Kidney epithelial cell (primary cell): ENCODE data around the gene HES4. TPM values are rescaled to one million over a fixed set of nuclear protein-coding genes. Genes with fewer than 3 reads are reported as not detected.
A peak's percentile ranks its signal among the peaks of the same experiment; 100 is the strongest.

Experiments
- DNase-seq: peaks from one replicate; pipeline ENCODE4 v3.0.0-alpha.2; 2010; ENCODE audit warnings: low read depth
- H3K27me3 ChIP-seq: 2 replicates; pipeline ENCODE4 v1.6.0; 2011; ENCODE audit warnings: low read length; ENCODE audit not compliant: control insufficient read depth, insufficient read depth
- H3K36me3 ChIP-seq: 2 replicates; pipeline ENCODE4 v1.5.1; 2011; ENCODE audit warnings: low read length; ENCODE audit not compliant: control insufficient read depth, insufficient read depth
- H3K4me3 ChIP-seq: 2 replicates; pipeline ENCODE4 v1.5.1; 2011; ENCODE audit warnings: low read depth, mild to moderate bottlenecking, control low read depth, low read length
- total RNA-seq: library from RNA; depleted of rRNA; stranded (reverse); fragments of >200 nt; gene quantifications from 2 replicates; pipeline ENCODE4 v1.2.3, GENCODE V29; 2015
- TF ChIP-seq, protein P1 (sequence below): IDR thresholded peaks from 2 replicates; pipeline ENCODE4 v1.5.1; 2011; ENCODE audit warnings: mild to moderate bottlenecking, moderate library complexity, low read length, control low read depth, inconsistent platforms; ENCODE audit not compliant: insufficient read depth, poor library complexity, severe bottlenecking

The HES4 gene
- total RNA-seq, 1 donor from 2014 or later, result 160 TPM

DNA sequence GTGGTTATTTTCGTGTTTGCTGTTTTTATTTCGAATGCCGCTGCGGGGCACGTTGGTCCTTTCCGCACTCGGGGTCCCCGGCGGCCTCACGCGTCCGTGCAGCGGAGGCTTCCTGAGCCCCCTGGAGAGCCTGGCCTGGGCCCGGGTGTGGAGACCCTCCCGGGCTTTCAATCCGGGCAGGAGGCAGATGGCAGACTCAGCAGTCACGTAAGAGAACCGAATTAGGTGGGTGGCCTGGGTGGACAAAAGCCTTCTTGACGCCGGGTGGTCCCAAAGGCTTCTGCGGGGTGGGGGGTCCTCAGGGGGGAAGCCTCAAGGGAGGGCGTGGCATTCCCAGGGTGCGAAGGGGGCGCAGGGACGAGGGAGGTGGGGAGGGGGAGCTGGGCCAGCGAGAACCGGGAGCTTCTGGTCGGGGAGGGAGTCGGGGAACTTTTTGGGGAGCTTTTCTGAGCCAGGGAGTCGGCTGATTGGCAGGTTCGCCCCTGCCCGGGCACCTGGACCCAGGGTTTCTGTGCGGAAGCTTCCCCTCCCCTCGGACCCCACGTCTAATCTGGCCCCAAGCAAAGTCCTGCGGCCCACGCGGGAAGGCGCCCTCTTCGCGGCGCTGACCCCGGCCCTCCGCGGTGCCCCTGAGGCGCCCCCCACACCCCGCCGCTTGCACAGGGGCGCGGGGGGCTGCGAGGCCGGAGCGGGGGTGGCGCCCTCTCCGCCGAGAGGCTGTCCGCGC lies 1.3 kb upstream of the HES4 start:
- Histone ChIP-seq H3K27me3 (peaks cover 9% of the 10 kb centered on the region), H3K36me3 (no peaks in the 10 kb centered on the region), H3K4me3 (peak overlapping the region; percentile 83)
- DNase-seq, result no peak
- TF ChIP-seq, protein P1, sequence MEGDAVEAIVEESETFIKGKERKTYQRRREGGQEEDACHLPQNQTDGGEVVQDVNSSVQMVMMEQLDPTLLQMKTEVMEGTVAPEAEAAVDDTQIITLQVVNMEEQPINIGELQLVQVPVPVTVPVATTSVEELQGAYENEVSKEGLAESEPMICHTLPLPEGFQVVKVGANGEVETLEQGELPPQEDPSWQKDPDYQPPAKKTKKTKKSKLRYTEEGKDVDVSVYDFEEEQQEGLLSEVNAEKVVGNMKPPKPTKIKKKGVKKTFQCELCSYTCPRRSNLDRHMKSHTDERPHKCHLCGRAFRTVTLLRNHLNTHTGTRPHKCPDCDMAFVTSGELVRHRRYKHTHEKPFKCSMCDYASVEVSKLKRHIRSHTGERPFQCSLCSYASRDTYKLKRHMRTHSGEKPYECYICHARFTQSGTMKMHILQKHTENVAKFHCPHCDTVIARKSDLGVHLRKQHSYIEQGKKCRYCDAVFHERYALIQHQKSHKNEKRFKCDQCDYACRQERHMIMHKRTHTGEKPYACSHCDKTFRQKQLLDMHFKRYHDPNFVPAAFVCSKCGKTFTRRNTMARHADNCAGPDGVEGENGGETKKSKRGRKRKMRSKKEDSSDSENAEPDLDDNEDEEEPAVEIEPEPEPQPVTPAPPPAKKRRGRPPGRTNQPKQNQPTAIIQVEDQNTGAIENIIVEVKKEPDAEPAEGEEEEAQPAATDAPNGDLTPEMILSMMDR, result no peak

DNA sequence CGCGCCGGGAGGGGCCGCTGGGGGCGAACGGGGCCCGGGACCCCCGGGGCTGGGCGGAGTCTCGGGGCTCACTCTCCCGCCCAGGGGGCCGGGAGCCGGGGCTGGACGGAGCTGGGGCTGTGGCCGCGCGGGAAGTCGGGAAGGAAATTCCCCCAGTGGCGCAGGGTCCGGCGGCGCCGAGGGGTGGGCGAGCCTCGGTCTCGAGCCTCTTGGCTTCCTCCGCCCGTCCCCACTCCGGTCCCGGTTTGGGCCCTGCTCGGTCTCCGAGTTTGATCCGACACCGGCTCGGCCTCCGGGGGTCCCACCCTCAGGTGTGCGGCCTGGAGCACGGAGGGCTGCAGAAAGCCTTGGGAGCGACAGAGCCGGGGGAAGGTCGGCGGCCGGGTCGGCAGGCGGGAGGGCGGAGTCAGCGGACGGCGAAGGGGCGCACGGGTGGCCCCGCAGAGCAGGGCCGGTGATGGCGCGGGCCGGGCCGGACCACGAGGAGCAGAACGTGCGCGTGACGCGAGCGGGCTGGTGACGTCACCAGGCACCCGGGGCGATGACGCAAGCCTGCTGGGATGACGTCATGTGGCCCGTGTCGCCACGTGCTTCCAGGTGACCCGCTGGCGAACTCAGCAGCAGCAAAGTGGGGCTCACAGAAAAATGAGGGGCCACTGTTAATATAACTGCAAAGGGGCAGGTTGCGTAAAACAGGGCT lies 610 bp upstream of the HES4 start:
- Histone ChIP-seq H3K27me3 (peaks cover 13% of the 10 kb centered on the region), H3K4me3 (peak overlapping the region; percentile 83), H3K36me3 (no peaks in the 10 kb centered on the region)
- DNase-seq, result peak; percentile 26
- TF ChIP-seq, protein P1, result no peak

GRCh38 chr1:998995-999724 lies 737 bp downstream of the HES4 start:
- Histone ChIP-seq H3K4me3 (peak overlapping the region; percentile 83), H3K36me3 (no peaks in the 10 kb centered on the region), H3K27me3 (peaks cover 14% of the 10 kb centered on the region)
- DNase-seq, result no peak
- TF ChIP-seq, protein P1, result no peak

DNA sequence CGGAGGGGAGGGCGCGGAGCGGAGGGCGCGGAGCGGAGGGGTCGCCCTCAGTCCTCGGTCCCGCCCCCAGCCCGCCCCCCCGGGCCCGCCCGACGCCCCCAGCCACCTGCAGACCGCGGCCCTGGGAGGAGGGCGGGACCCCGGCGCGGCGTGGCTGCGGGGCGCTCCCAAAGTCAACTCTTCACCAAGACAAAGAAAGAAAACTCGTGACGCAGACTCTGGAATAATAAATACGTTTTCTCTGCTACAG lies 1.2 kb downstream of the HES4 start:
- Histone ChIP-seq H3K4me3 (peak overlapping the region; percentile 83), H3K36me3 (no peaks in the 10 kb centered on the region), H3K27me3 (peaks cover 14% of the 10 kb centered on the region)
- DNase-seq, result no peak
- TF ChIP-seq, protein P1, result no peak

- TF ChIP-seq, protein P1, result no peak
- DNase-seq, result no peak
- H3K36me3 ChIP-seq, result no peaks in the 10 kb centered on the region
- H3K4me3 ChIP-seq, result peak overlapping the region; percentile 83
- peaks cover 14% of the 10 kb centered on the region for H3K27me3 ChIP-seq
Observed at GRCh38 chr1:997993-998744, 1.7 kb downstream of the HES4 start.
